Upper lobe of left lung (tissue), 6 donors: ENCODE results near the gene MFAP4. TPM values are rescaled to one million over a fixed set of nuclear protein-coding genes. Genes with fewer than 3 reads are reported as not detected.

Experiments
- ATAC-seq, 2 donors: fragments of 200-7000 bp; cut with Tn5 transposase; one replicate each; pipeline ENCODE4 v1.9.1; 2022; ENCODE audit warnings: mild to moderate bottlenecking in 2 of 2, moderate library complexity in 2 of 2; ENCODE audit not compliant: low FRiP score in 2 of 2
- DNase-seq, 2 donors: peaks; one replicate each; pipeline ENCODE4 v3.0.0-alpha.2; 2019 to 2020
- H3K27ac ChIP-seq, 4 donors: fragments of 200-600 bp; sonication (generic); one replicate each; pipeline ENCODE4 v1.5.1; 2016 to 2019
- H3K27me3 ChIP-seq, 4 donors: fragments of 200-600 bp; sonication (generic); one replicate each; pipeline ENCODE4 v1.5.1; 2017 to 2019
- H3K36me3 ChIP-seq, 4 donors: fragments of 200-600 bp; sonication (generic); one replicate each; pipeline ENCODE4 v1.5.1; 2016 to 2019
- H3K4me1 ChIP-seq, 4 donors: fragments of 200-600 bp; sonication (generic); one replicate each; pipeline ENCODE4 v1.5.1; 2018 to 2019
- H3K4me3 ChIP-seq, 4 donors: fragments of 200-600 bp; sonication (generic); one replicate each; pipeline ENCODE4 v1.5.1; 2017 to 2019; ENCODE audit warnings: mild to moderate bottlenecking in 2 of 4, moderate library complexity in 1 of 4
- H3K9me3 ChIP-seq, 4 donors: fragments of 200-600 bp; sonication (generic); one replicate each; pipeline ENCODE4 v1.5.1; 2018 to 2019
- CTCF ChIP-seq, 6 experiments: fragments of 450-650 bp in 4 of 6; fragments of 200-600 bp in 2 of 6; sonication (generic) in 2 of 6; IDR thresholded peaks; one replicate each; pipeline ENCODE4 v1.5.1; 2016 to 2019; ENCODE audit warnings: antibody characterized with exemption in 6 of 6
- EP300 ChIP-seq, 4 donors: sonication (generic); formaldehyde crosslinking; IDR thresholded peaks; one replicate each; pipeline ENCODE4 v1.5.1; 2017; ENCODE audit warnings: antibody characterized with exemption in 4 of 4, control low read depth in 2 of 4
- POLR2A ChIP-seq, 4 donors: fragments of 450-650 bp; IDR thresholded peaks; one replicate each; pipeline ENCODE4 v1.5.1; 2016 to 2017; ENCODE audit warnings: antibody characterized with exemption in 4 of 4, mild to moderate bottlenecking in 2 of 4
- POLR2AphosphoS5 ChIP-seq, 2 donors: sonication (generic); formaldehyde crosslinking; IDR thresholded peaks; one replicate each; pipeline ENCODE4 v1.5.1; 2017; ENCODE audit warnings: antibody characterized with exemption in 2 of 2
- WGBS, 2 donors: methylation state at CpG; one replicate each; pipeline ENCODE4 v1.1.5; 2017 to 2018; 5-methylcytosine and 5-hydroxymethylcytosine counted together
- total RNA-seq, 6 donors: library from RNA; depleted of rRNA in 4 of 6; stranded (reverse); fragments of >200 nt in 4 of 6; gene quantifications; one replicate each; pipeline versions ENCODE4 v1.1.0 to v1.2.1, GENCODE V29; 2016 to 2021
- donor health status: DM: no; HTN: no; CAD: no; lungs with moderate emphysema.
- donor health status: DM: no; HTN: yes; CAD: no; lungs with severe emphysema.

Gene MFAP4
- total RNA-seq, 6 donors from 2014 or later, result 24.1 to 280 (median 175) TPM

- Histone ChIP-seq H3K27me3 (no peaks in the 10 kb centered on the region), H3K36me3 (no peaks in the 10 kb centered on the region), H3K4me1 (peaks cover 0 to 7% (median 1%) of the 10 kb centered on the region in 4 donors), H3K4me3 (no peak overlapping the region), H3K27ac (no peak overlapping the region), H3K9me3 (no peaks in the 10 kb centered on the region)
- no peak for ATAC-seq
- 91 to 94% methylated on average over 3 of the region's 3 CpGs for WGBS, 2 donors
- no peak for TF ChIP-seq CTCF (IDR thresholded peaks at IDR 0.05)
- TF ChIP-seq POLR2AphosphoS5 (IDR thresholded peaks at IDR 0.05), result no peak
- TF ChIP-seq EP300 (IDR thresholded peaks at IDR 0.05), result no peak
- TF ChIP-seq POLR2A (IDR thresholded peaks at IDR 0.05), result no peak
- no peak for DNase-seq
These were observed 22.1 kb upstream of the MFAP4 start for GRCh38 chr17:19409066-19409465.

- TF ChIP-seq EP300 (IDR thresholded peaks at IDR 0.05), result no peak
- no peak for TF ChIP-seq CTCF (IDR thresholded peaks at IDR 0.05)
- no peak for TF ChIP-seq POLR2AphosphoS5 (IDR thresholded peaks at IDR 0.05)
- no peak for TF ChIP-seq POLR2A (IDR thresholded peaks at IDR 0.05)
- ATAC-seq (no peak), DNase-seq (no peak)
- 84 to 100% methylated on average over 2 of the region's 2 CpGs for WGBS, 2 donors
- H3K4me3 ChIP-seq, result no peak overlapping the region
- no peaks in the 10 kb centered on the region for H3K9me3 ChIP-seq
- H3K27ac ChIP-seq, result no peak overlapping the region
- no peaks in the 10 kb centered on the region for H3K27me3 ChIP-seq
- H3K36me3 ChIP-seq, result no peaks in the 10 kb centered on the region
- peaks cover 0 to 7% (median 1%) of the 10 kb centered on the region in 4 donors for H3K4me1 ChIP-seq
These were observed 21.3 kb upstream of the MFAP4 start for GRCh38 chr17:19408346-19408710.

GRCh38 chr17:19407601-19408345 is 20.8 kb upstream of the MFAP4 start:
- Histone ChIP-seq H3K4me3 (no peak overlapping the region), H3K36me3 (no peaks in the 10 kb centered on the region), H3K27ac (no peak overlapping the region), H3K27me3 (no peaks in the 10 kb centered on the region), H3K4me1 (peaks cover 0 to 7% (median 1%) of the 10 kb centered on the region in 4 donors), H3K9me3 (no peaks in the 10 kb centered on the region)
- TF ChIP-seq CTCF (IDR thresholded peaks at IDR 0.05) (no peak), EP300 (IDR thresholded peaks at IDR 0.05) (no peak), POLR2AphosphoS5 (IDR thresholded peaks at IDR 0.05) (no peak), POLR2A (IDR thresholded peaks at IDR 0.05) (no peak)
- WGBS, 2 donors, result 97% methylated on average over 5 to 10 of the region's 10 CpGs
- no peak for DNase-seq
- ATAC-seq, result no peak

GRCh38 chr17:19405114-19405513 is 18.1 kb upstream of the MFAP4 start:
- WGBS, 2 donors, result 76 to 87% methylated on average over 5 of the region's 5 CpGs
- H3K27ac ChIP-seq, result no peak overlapping the region
- ATAC-seq (no peak), DNase-seq (no peak)
- peaks cover 0 to 2% (median under 1%) of the 10 kb centered on the region in 4 donors for H3K4me1 ChIP-seq
- H3K4me3 ChIP-seq, result no peak overlapping the region
- H3K27me3 ChIP-seq, result no peaks in the 10 kb centered on the region
- H3K9me3 ChIP-seq, result no peaks in the 10 kb centered on the region
- H3K36me3 ChIP-seq, result no peaks in the 10 kb centered on the region
- TF ChIP-seq CTCF (IDR thresholded peaks at IDR 0.05) (no peak), POLR2A (IDR thresholded peaks at IDR 0.05) (no peak), POLR2AphosphoS5 (IDR thresholded peaks at IDR 0.05) (no peak), EP300 (IDR thresholded peaks at IDR 0.05) (no peak)

- no peaks in the 10 kb centered on the region for H3K27me3 ChIP-seq
- H3K4me1 ChIP-seq, result peaks cover 4 to 8% (median 7%) of the 10 kb centered on the region in 4 donors
- no peak for TF ChIP-seq CTCF (IDR thresholded peaks at IDR 0.05)
- no peak for TF ChIP-seq EP300 (IDR thresholded peaks at IDR 0.05)
- TF ChIP-seq POLR2AphosphoS5 (IDR thresholded peaks at IDR 0.05), result no peak
- no peak for TF ChIP-seq POLR2A (IDR thresholded peaks at IDR 0.05)
- WGBS, 2 donors, result 64 to 72% methylated on average over 1 of the region's 1 CpG
- H3K4me3 ChIP-seq, result no peak overlapping the region
- no peak overlapping the region for H3K27ac ChIP-seq
- no peak for ATAC-seq
- no peaks in the 10 kb centered on the region for H3K9me3 ChIP-seq
- DNase-seq, result no peak
- H3K36me3 ChIP-seq, result no peaks in the 10 kb centered on the region
These were observed 17.3 kb upstream of the MFAP4 start for GRCh38 chr17:19404264-19404663.
